ENCODE data around the gene CRADD.
"Not testable (repeated sequence)": the region's sequence is repeated elsewhere in the genome, so short reads cannot be mapped to it uniquely, and the experiment has no call there.

DNA sequence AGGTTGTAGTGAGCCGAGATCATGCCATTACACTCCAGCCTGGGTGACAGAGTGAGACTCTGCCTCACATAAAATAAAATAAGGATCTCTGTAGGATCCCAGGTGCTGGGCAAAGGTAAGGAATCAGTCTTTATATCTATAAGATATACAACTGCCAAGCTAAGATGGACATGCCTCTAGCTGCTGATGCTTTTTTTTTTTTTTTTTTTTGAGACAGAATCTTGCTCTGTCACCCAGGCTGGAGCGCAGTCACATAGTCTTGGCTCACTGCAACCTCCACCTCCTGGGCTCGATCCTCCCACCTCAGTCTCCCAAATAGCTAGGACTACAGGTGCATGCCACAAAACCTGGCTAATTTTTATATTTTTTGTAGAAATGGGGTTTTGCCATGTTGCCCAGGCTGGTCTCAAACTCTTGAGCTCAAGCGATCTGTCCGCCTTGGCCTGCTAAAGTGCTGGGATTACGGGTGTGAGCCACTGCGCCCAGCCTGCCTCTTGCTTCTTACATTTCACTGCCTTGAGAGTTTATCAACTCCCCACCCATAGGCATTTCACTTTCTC is 208.9 kb downstream of the CRADD start:
- TF ChIP-seq, protein P1, sequence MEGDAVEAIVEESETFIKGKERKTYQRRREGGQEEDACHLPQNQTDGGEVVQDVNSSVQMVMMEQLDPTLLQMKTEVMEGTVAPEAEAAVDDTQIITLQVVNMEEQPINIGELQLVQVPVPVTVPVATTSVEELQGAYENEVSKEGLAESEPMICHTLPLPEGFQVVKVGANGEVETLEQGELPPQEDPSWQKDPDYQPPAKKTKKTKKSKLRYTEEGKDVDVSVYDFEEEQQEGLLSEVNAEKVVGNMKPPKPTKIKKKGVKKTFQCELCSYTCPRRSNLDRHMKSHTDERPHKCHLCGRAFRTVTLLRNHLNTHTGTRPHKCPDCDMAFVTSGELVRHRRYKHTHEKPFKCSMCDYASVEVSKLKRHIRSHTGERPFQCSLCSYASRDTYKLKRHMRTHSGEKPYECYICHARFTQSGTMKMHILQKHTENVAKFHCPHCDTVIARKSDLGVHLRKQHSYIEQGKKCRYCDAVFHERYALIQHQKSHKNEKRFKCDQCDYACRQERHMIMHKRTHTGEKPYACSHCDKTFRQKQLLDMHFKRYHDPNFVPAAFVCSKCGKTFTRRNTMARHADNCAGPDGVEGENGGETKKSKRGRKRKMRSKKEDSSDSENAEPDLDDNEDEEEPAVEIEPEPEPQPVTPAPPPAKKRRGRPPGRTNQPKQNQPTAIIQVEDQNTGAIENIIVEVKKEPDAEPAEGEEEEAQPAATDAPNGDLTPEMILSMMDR (IDR thresholded peaks at IDR 0.05): not testable (repeated sequence)
- TF ChIP-seq POLR2A (IDR thresholded peaks at IDR 0.05): not testable (repeated sequence)
